Uterus (tissue), 4 donors: ENCODE results near the gene SMC3. TPM values are rescaled to one million over a fixed set of nuclear protein-coding genes. Genes with fewer than 3 reads are reported as not detected.

Source experiments
- DNase-seq, 2 donors: peaks; one replicate each; pipeline ENCODE4 v3.0.0-alpha.2; 2019 to 2020
- H3K27ac ChIP-seq, 2 donors: fragments of 200-600 bp; sonication (generic); 1 replicate in 1 of 2; 2 replicates in 1 of 2; pipeline ENCODE4 v1.5.1; 2016 to 2018
- H3K27me3 ChIP-seq, 2 donors: fragments of 200-600 bp; sonication (generic); one replicate each; pipeline ENCODE4 v1.5.1; 2018 to 2019; ENCODE audit warnings: control low read depth in 1 of 2
- H3K36me3 ChIP-seq, 2 donors: fragments of 200-600 bp; sonication (generic); one replicate each; pipeline ENCODE4 v1.5.1; 2019; ENCODE audit warnings: control low read depth in 1 of 2
- H3K4me1 ChIP-seq, 2 donors: fragments of 200-600 bp; sonication (generic); one replicate each; pipeline ENCODE4 v1.5.1; 2018 to 2019; ENCODE audit warnings: control low read depth in 1 of 2
- H3K4me3 ChIP-seq, 2 donors: fragments of 200-600 bp; sonication (generic); 1 replicate in 1 of 2; 2 replicates in 1 of 2; pipeline ENCODE4 v1.5.1; 2018 to 2019; ENCODE audit warnings: mild to moderate bottlenecking in 1 of 2
- H3K9me3 ChIP-seq, 2 donors: fragments of 200-600 bp; sonication (generic); one replicate each; pipeline ENCODE4 v1.5.1; 2019; ENCODE audit warnings: control low read depth in 1 of 2
- POLR2A ChIP-seq, 2 donors: fragments of 450-650 bp; IDR thresholded peaks; one replicate each; pipeline ENCODE4 v1.6.1; 2016; ENCODE audit warnings: antibody characterized with exemption in 2 of 2, mild to moderate bottlenecking in 1 of 2, moderate library complexity in 1 of 2
- intact Hi-C: fragments of 100-400 bp; cut with DNase I; formaldehyde crosslinking; loops from one replicate; pipeline ENCODE4 v1.15.1; 2023; ENCODE audit warnings: low total_unique reads
- total RNA-seq, 4 donors: library from RNA; depleted of rRNA in 3 of 4; stranded (reverse); fragments of >200 nt in 3 of 4; gene quantifications; one replicate each; pipeline versions ENCODE4 v1.1.0 to v1.2.4, GENCODE V29; 2014 to 2023
- TF ChIP-seq, protein P1 (sequence below), 4 experiments: fragments of 200-600 bp in 2 of 4; fragments of 450-650 bp in 2 of 4; sonication (generic) in 2 of 4; IDR thresholded peaks; one replicate each; pipeline ENCODE4 v1.5.1; 2016 to 2019; ENCODE audit warnings: antibody characterized with exemption in 4 of 4, mild to moderate bottlenecking in 2 of 4, moderate library complexity in 1 of 4
- donor health status: DM: yes; HTN: yes; CAD: no.

Gene SMC3
- total RNA-seq, 4 donors from 2014 or later = 12.4 to 45.3 (median 39.3) TPM

- Histone ChIP-seq H3K4me1 (no peaks in the 10 kb centered on the region), H3K4me3 (no peak overlapping the region), H3K27me3 (peaks cover 0 to 9% of the 10 kb centered on the region in 2 donors), H3K9me3 (no peaks in the 10 kb centered on the region), H3K36me3 (no peaks in the 10 kb centered on the region), H3K27ac (no peak overlapping the region)
- intact Hi-C loops = no loop called here
- TF ChIP-seq, protein P1, sequence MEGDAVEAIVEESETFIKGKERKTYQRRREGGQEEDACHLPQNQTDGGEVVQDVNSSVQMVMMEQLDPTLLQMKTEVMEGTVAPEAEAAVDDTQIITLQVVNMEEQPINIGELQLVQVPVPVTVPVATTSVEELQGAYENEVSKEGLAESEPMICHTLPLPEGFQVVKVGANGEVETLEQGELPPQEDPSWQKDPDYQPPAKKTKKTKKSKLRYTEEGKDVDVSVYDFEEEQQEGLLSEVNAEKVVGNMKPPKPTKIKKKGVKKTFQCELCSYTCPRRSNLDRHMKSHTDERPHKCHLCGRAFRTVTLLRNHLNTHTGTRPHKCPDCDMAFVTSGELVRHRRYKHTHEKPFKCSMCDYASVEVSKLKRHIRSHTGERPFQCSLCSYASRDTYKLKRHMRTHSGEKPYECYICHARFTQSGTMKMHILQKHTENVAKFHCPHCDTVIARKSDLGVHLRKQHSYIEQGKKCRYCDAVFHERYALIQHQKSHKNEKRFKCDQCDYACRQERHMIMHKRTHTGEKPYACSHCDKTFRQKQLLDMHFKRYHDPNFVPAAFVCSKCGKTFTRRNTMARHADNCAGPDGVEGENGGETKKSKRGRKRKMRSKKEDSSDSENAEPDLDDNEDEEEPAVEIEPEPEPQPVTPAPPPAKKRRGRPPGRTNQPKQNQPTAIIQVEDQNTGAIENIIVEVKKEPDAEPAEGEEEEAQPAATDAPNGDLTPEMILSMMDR (IDR thresholded peaks at IDR 0.05) = no peak
- TF ChIP-seq POLR2A (IDR thresholded peaks at IDR 0.05) = no peak
- no peak for DNase-seq
Measured at GRCh38 chr10:110562348-110562747, 5.1 kb upstream of the SMC3 start.

GRCh38 chr10:110563132-110563531 is 4.4 kb upstream of the SMC3 start:
- Histone ChIP-seq H3K36me3 (no peaks in the 10 kb centered on the region), H3K4me3 (no peak overlapping the region), H3K9me3 (no peaks in the 10 kb centered on the region), H3K27me3 (peaks cover 0 to 9% of the 10 kb centered on the region in 2 donors), H3K27ac (no peak overlapping the region), H3K4me1 (no peaks in the 10 kb centered on the region)
- DNase-seq = no peak
- intact Hi-C loops = no loop called here
- TF ChIP-seq POLR2A (IDR thresholded peaks at IDR 0.05) = no peak
- TF ChIP-seq, protein P1 (IDR thresholded peaks at IDR 0.05) = no peak

- H3K27me3 ChIP-seq = peaks cover 0 to 5% of the 10 kb centered on the region in 2 donors
- intact Hi-C loops = no loop called here
- H3K4me3 ChIP-seq = peak overlapping the region; percentile 75 to 82
- H3K27ac ChIP-seq = peak overlapping the region; percentile 82 to 84
- no peaks in the 10 kb centered on the region for H3K36me3 ChIP-seq
- no peaks in the 10 kb centered on the region for H3K4me1 ChIP-seq
- no peak for TF ChIP-seq POLR2A (IDR thresholded peaks at IDR 0.05)
- TF ChIP-seq, protein P1 (IDR thresholded peaks at IDR 0.05) = no peak
- H3K9me3 ChIP-seq = no peaks in the 10 kb centered on the region
- DNase-seq = no peak
Measured at GRCh38 chr10:110566472-110567200, 859 bp upstream of the SMC3 start.

DNA sequence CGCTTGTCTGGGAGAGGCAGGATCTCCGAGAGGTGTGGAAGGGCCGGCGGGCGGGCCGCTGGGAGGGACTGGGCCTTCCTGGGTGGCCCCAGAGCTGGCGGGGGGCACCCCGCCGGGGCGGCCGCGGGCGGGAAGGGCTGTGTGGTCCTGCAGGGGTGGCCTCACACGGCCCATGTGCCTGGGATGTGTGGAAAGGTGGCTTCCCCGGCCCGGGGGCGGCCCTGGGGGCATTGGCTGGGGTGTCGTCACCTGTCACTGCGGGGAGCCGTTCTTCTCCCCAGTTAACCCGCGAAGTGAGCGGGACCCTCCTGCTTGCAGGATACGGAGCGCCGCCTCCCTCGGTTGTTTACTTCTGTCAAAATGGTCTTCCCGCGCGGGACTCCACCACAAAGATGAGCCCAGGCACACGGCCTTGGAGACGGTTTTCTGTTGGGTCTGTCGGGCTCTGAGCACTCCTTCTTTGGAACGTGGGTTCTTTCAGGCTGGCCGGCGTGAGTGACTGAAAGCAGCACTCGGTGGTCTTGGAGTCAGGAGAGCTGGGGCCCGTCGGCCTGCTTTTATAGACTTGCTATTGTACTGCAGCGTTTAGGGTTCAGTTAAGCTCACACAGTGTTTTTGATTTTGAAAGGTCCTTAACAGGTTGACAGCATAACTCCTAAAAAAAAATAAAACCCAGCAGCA is 700 bp downstream of the SMC3 start:
- peaks cover 0 to 4% of the 10 kb centered on the region in 2 donors for H3K27me3 ChIP-seq
- H3K4me3 ChIP-seq = peak overlapping the region; percentile 75 to 82
- no peaks in the 10 kb centered on the region for H3K36me3 ChIP-seq
- peaks cover 0 to 4% of the 10 kb centered on the region in 2 donors for H3K4me1 ChIP-seq
- intact Hi-C loops = no loop called here
- peak overlapping the region; percentile 82 to 84 for H3K27ac ChIP-seq
- TF ChIP-seq, protein P1 (IDR thresholded peaks at IDR 0.05) = no peak
- TF ChIP-seq POLR2A (IDR thresholded peaks at IDR 0.05) = no peak
- peak in 1 of 2 donors; percentile 30 for DNase-seq
- H3K9me3 ChIP-seq = no peaks in the 10 kb centered on the region

DNA sequence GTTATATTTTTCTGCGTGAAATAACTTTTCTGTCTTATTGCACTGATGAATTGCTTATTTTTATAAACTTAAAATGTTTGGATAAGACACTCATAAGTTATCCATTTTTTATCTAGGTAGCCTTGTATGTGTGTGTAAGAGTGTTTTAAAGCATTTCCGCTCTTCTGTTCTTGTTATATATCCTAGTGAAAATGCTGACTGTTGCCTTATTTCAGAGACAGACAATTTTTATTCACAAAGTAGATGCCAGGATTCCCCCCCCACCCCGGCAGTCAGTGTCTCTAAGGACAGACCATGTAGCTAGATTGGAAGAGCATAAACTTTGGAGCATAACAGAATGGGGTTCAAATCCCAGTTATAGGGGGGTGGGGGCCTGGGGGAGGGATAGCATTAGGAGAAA is 1.6 kb downstream of the SMC3 start:
- Histone ChIP-seq H3K27me3 (no peaks in the 10 kb centered on the region), H3K4me1 (peaks cover 0 to 4% of the 10 kb centered on the region in 2 donors), H3K27ac (no peak overlapping the region), H3K36me3 (no peaks in the 10 kb centered on the region), H3K9me3 (no peaks in the 10 kb centered on the region), H3K4me3 (peak overlapping the region in 1 of 2 donors; percentile 82)
- DNase-seq = no peak
- TF ChIP-seq, protein P1 (IDR thresholded peaks at IDR 0.05) = no peak
- no peak for TF ChIP-seq POLR2A (IDR thresholded peaks at IDR 0.05)
- intact Hi-C loops = no loop called here
